Cardiac muscle cell (in vitro differentiated cells and primary cell): ENCODE data around the gene ATP8A2. TPM values are rescaled to one million over a fixed set of nuclear protein-coding genes. Genes with fewer than 3 reads are reported as not detected.
A peak's percentile ranks its signal among the peaks of the same experiment; 100 is the strongest.

Experiments used
- DNase-seq, 2 donors: peaks; one replicate each; pipeline versions ENCODE4 v3.0.0 to v3.0.0-alpha.2; 2010 to 2017; ENCODE audit warnings: low read depth in 1 of 2, low spot score in 1 of 2
- H3K27ac ChIP-seq: fragments of 200-600 bp; sonication (generic); 2 replicates; pipeline ENCODE4 v1.5.1; 2016
- H3K27me3 ChIP-seq: fragments of 200-600 bp; sonication (generic); 2 replicates; pipeline ENCODE4 v1.6.0; 2016; ENCODE audit warnings: control low read depth
- H3K36me3 ChIP-seq: fragments of 200-600 bp; sonication (generic); 2 replicates; pipeline ENCODE4 v1.5.1; 2016; ENCODE audit warnings: control low read depth
- H3K4me1 ChIP-seq: fragments of 200-600 bp; sonication (generic); 2 replicates; pipeline ENCODE4 v1.8.1; 2017; ENCODE audit warnings: low read depth, mild to moderate bottlenecking, mixed run types
- H3K4me3 ChIP-seq: fragments of 200-600 bp; sonication (generic); 2 replicates; pipeline ENCODE4 v1.5.1; 2016; ENCODE audit warnings: mild to moderate bottlenecking
- H3K9me3 ChIP-seq: fragments of 200-600 bp; sonication (generic); 2 replicates; pipeline ENCODE4 v1.5.1; 2017; ENCODE audit warnings: low read depth, mild to moderate bottlenecking, control low read depth
- polyA plus RNA-seq: library from polyadenylated mRNA; unstranded; fragments of >200 nt; fragmentation: Nextera tagmentation; extraction: Ambion mirVana; gene quantifications from 2 replicates; pipeline ENCODE4 v1.2.1, GENCODE V29; 2016
- total RNA-seq: library from RNA; depleted of rRNA; stranded (reverse); fragments of >200 nt; gene quantifications from 2 replicates; pipeline ENCODE4 v1.2.3, GENCODE V29; 2016
- TF ChIP-seq, protein P1 (sequence below): IDR thresholded peaks from 2 replicates; pipeline ENCODE4 v1.5.1; 2012; ENCODE audit warnings: low read depth, mild to moderate bottlenecking, low read length

Gene ATP8A2
- total and polyA plus RNA-seq, 2 experiments from 2014 or later: 0.86 to 0.89 TPM

- DNase-seq: no peak
- TF ChIP-seq, protein P1, sequence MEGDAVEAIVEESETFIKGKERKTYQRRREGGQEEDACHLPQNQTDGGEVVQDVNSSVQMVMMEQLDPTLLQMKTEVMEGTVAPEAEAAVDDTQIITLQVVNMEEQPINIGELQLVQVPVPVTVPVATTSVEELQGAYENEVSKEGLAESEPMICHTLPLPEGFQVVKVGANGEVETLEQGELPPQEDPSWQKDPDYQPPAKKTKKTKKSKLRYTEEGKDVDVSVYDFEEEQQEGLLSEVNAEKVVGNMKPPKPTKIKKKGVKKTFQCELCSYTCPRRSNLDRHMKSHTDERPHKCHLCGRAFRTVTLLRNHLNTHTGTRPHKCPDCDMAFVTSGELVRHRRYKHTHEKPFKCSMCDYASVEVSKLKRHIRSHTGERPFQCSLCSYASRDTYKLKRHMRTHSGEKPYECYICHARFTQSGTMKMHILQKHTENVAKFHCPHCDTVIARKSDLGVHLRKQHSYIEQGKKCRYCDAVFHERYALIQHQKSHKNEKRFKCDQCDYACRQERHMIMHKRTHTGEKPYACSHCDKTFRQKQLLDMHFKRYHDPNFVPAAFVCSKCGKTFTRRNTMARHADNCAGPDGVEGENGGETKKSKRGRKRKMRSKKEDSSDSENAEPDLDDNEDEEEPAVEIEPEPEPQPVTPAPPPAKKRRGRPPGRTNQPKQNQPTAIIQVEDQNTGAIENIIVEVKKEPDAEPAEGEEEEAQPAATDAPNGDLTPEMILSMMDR: no peak
- no peaks in the 10 kb centered on the region for H3K4me1 ChIP-seq
- H3K27me3 ChIP-seq: no peaks in the 10 kb centered on the region
- no peaks in the 10 kb centered on the region for H3K36me3 ChIP-seq
- no peaks in the 10 kb centered on the region for H3K9me3 ChIP-seq
- no peak overlapping the region for H3K4me3 ChIP-seq
- no peak overlapping the region for H3K27ac ChIP-seq
Measured at GRCh38 chr13:25727810-25728209, 356.0 kb downstream of the ATP8A2 start.

DNA sequence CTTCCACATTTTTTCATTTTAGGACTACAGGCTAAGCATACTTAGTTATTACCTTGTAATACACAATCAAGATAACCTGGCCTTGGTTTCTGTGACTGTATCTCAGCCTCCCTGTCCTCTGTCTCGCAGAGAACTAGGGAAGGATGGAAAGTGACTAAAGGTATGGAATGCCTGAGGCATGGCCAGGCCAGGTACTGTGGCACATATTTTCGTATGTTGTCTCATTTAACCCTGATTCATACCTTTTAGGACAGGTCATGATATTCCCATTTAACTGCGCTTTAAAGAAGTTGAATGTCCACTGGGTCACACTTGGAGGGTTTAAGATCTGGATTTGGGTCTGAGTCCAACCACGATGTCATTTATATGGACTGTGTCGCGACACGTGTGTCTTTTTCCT, 357.4 kb downstream of the ATP8A2 start:
- Histone ChIP-seq H3K4me1 (no peaks in the 10 kb centered on the region), H3K36me3 (no peaks in the 10 kb centered on the region), H3K9me3 (no peaks in the 10 kb centered on the region), H3K27me3 (no peaks in the 10 kb centered on the region), H3K4me3 (no peak overlapping the region), H3K27ac (no peak overlapping the region)
- TF ChIP-seq, protein P1: no peak
- DNase-seq: no peak

GRCh38 chr13:25731037-25731436, 359.3 kb downstream of the ATP8A2 start:
- Histone ChIP-seq H3K4me1 (no peaks in the 10 kb centered on the region), H3K27ac (no peak overlapping the region), H3K9me3 (no peaks in the 10 kb centered on the region), H3K27me3 (no peaks in the 10 kb centered on the region), H3K36me3 (no peaks in the 10 kb centered on the region), H3K4me3 (no peak overlapping the region)
- TF ChIP-seq, protein P1: no peak
- DNase-seq: no peak

GRCh38 chr13:25731536-25731935, 359.8 kb downstream of the ATP8A2 start:
- TF ChIP-seq, protein P1: no peak
- H3K9me3 ChIP-seq: no peaks in the 10 kb centered on the region
- H3K27ac ChIP-seq: no peak overlapping the region
- H3K27me3 ChIP-seq: no peaks in the 10 kb centered on the region
- no peaks in the 10 kb centered on the region for H3K36me3 ChIP-seq
- no peak for DNase-seq
- no peak overlapping the region for H3K4me3 ChIP-seq
- no peaks in the 10 kb centered on the region for H3K4me1 ChIP-seq

DNA sequence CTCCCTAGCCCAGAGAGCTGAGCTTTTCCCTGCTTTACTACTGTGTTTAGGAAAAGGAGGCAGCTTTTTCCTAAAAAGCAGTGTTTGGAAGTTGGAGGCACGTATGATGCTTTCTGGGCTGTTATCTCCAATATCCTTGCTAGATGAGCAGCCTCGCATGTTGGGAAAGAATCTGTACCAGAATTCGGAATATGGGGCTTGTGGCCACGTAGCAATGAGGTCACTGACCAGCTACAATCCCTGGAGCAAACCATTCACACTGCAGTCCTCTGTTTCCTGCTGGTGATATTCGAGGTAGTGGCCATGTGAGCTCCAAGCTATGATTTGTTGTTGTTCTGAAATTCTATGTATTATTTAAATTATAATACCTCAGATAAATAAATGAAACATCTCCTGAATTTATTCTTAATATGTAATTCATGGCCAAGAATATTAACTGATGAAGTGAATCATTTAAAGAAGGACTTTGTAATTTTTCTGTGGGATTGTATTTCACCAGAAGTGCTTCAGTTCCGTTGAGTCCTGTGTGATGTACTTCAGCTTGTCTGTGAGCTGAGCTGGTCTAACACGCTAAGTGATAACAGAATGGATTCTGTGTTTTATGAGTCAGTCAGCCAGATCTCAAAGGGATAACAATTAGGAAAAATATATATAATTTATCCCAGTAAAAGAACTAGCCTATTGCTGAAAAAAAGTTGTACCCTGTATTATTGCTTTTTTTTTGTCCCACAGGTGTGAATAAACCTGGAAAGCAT, 360.5 kb downstream of the ATP8A2 start:
- Histone ChIP-seq H3K4me3 (no peak overlapping the region), H3K9me3 (no peaks in the 10 kb centered on the region), H3K27ac (no peak overlapping the region), H3K27me3 (no peaks in the 10 kb centered on the region), H3K36me3 (no peaks in the 10 kb centered on the region), H3K4me1 (no peaks in the 10 kb centered on the region)
- TF ChIP-seq, protein P1: no peak
- DNase-seq: peak in 1 of 2 donors; percentile 73
